ENCODE data around the gene DCTN4. TPM values are rescaled to one million over a fixed set of nuclear protein-coding genes. Genes with fewer than 3 reads are reported as not detected.

The DCTN4 gene
- total and polyA plus RNA-seq, 7 donors = 17.5 to 56.0 (median 51.0) TPM

DNA sequence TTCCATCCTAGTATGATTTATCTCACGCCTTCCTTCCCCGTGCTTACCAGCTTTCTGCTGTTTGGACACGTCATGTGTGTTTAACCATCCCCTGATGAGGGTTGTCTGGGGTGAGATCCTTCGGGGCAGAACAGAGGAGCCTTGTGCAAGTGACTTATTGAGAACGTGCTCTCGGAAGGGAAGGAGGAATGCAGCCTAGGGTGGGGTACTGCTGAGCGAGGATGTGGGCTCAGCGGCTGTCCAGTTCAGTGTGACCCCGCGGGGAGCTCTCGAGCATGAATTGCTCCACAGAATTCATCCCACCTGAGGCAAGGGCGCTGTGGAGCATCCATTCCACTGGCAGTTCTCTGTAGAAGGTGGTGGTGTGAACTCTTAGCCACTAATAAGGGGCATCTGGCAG, 93.8 kb downstream of the DCTN4 start:
- intact Hi-C loops (cut with DNase I) = no loop called here
- peaks cover 0 to 4% (median 0%) of the 10 kb centered on the region in 3 donors for H3K27me3 ChIP-seq
- no peak overlapping the region for H3K4me3 ChIP-seq
- WGBS, 2 donors = 39 to 66% methylated on average over 12 of the region's 12 CpGs
- no peak for DNase-seq
- H3K4me1 ChIP-seq = no peaks in the 10 kb centered on the region
- no peak overlapping the region for H3K27ac ChIP-seq
- H3K36me3 ChIP-seq = no peaks in the 10 kb centered on the region
- TF ChIP-seq POLR2AphosphoS5 (IDR thresholded peaks at IDR 0.05) = no peak
- TF ChIP-seq, protein P1, sequence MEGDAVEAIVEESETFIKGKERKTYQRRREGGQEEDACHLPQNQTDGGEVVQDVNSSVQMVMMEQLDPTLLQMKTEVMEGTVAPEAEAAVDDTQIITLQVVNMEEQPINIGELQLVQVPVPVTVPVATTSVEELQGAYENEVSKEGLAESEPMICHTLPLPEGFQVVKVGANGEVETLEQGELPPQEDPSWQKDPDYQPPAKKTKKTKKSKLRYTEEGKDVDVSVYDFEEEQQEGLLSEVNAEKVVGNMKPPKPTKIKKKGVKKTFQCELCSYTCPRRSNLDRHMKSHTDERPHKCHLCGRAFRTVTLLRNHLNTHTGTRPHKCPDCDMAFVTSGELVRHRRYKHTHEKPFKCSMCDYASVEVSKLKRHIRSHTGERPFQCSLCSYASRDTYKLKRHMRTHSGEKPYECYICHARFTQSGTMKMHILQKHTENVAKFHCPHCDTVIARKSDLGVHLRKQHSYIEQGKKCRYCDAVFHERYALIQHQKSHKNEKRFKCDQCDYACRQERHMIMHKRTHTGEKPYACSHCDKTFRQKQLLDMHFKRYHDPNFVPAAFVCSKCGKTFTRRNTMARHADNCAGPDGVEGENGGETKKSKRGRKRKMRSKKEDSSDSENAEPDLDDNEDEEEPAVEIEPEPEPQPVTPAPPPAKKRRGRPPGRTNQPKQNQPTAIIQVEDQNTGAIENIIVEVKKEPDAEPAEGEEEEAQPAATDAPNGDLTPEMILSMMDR (IDR thresholded peaks at IDR 0.05) = no peak
- no peak for TF ChIP-seq POLR2A (IDR thresholded peaks at IDR 0.05)
- TF ChIP-seq EP300 (IDR thresholded peaks at IDR 0.05) = no peak
- H3K9me3 ChIP-seq = no peaks in the 10 kb centered on the region

DNA sequence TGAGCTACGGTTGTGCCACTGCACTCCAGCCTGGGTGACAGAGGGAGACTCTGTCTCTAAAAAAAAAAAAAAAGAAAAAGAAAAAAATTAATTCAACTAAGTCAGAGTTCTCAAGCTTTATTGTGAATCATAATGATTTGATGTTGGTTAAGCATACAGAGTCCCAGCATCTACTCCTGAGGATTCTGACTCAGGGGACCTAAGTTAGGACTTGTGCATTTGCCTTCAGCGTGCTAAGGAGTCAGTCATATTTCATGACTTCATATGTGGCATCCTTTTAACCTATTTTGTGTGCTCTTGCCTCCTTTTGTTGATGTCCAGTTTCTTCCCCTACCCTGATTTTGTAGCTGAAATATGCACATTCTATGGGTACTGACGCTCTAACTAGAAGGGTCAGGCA, 94.9 kb downstream of the DCTN4 start:
- Histone ChIP-seq H3K4me3 (no peak overlapping the region), H3K4me1 (no peaks in the 10 kb centered on the region), H3K27me3 (no peaks in the 10 kb centered on the region), H3K9me3 (no peaks in the 10 kb centered on the region), H3K27ac (no peak overlapping the region), H3K36me3 (no peaks in the 10 kb centered on the region)
- WGBS, 2 donors = 88 to 94% methylated on average over 3 of the region's 3 CpGs
- intact Hi-C loops (cut with DNase I) = no loop called here
- no peak for DNase-seq
- TF ChIP-seq EP300 (IDR thresholded peaks at IDR 0.05) (no peak), POLR2AphosphoS5 (IDR thresholded peaks at IDR 0.05) (no peak), POLR2A (IDR thresholded peaks at IDR 0.05) (no peak)
- TF ChIP-seq, protein P1 (IDR thresholded peaks at IDR 0.05) = no peak

DNA sequence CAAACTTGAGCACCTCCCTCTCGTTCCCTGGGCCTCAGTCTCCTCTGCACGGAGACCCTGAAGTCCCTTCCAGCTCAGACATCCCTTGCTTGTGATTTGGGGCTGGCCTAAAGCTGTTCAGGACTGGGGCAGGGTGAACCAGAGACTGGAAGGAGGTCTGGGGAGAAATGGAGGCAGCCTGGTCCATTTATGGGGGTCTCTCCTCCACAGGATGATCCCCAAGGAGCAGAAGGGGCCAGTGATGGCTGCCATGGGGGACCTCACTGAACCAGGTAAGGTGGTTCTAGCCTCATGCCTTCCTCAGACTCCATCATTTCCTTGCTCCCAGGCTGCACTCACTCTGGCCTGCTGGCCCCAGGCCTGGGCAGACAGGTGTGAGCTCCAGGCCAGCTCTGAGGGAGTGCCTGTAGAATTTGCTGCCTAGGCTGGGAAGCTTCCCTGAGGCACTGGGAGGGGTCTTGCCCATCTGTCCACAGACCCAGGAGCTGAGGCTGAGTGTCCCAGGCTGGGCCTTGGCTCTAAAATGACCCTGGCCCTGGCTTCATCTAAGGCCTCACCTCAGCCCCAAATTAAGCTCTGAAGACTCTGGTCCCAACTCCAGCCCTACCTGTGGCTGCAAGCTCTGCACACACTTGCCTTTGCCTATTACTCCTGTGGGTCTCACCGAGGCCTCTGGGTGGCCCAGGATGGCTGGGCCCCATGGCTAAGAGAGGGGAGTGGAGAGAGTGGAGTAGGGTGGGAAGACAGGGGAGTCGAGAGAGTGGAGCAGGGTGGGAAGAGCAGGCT, 95.9 kb downstream of the DCTN4 start:
- no peaks in the 10 kb centered on the region for H3K9me3 ChIP-seq
- DNase-seq = no peak
- 85 to 88% methylated on average over 4 of the region's 4 CpGs for WGBS, 2 donors
- H3K4me3 ChIP-seq = no peak overlapping the region
- H3K27me3 ChIP-seq = no peaks in the 10 kb centered on the region
- no peak for TF ChIP-seq POLR2A (IDR thresholded peaks at IDR 0.05)
- no peak for TF ChIP-seq EP300 (IDR thresholded peaks at IDR 0.05)
- TF ChIP-seq, protein P1 (IDR thresholded peaks at IDR 0.05) = no peak
- TF ChIP-seq POLR2AphosphoS5 (IDR thresholded peaks at IDR 0.05) = no peak
- peaks cover 0 to 2% (median under 1%) of the 10 kb centered on the region in 4 donors for H3K4me1 ChIP-seq
- no peaks in the 10 kb centered on the region for H3K36me3 ChIP-seq
- intact Hi-C loops (cut with DNase I) = no loop called here
- H3K27ac ChIP-seq = no peak overlapping the region

DNA sequence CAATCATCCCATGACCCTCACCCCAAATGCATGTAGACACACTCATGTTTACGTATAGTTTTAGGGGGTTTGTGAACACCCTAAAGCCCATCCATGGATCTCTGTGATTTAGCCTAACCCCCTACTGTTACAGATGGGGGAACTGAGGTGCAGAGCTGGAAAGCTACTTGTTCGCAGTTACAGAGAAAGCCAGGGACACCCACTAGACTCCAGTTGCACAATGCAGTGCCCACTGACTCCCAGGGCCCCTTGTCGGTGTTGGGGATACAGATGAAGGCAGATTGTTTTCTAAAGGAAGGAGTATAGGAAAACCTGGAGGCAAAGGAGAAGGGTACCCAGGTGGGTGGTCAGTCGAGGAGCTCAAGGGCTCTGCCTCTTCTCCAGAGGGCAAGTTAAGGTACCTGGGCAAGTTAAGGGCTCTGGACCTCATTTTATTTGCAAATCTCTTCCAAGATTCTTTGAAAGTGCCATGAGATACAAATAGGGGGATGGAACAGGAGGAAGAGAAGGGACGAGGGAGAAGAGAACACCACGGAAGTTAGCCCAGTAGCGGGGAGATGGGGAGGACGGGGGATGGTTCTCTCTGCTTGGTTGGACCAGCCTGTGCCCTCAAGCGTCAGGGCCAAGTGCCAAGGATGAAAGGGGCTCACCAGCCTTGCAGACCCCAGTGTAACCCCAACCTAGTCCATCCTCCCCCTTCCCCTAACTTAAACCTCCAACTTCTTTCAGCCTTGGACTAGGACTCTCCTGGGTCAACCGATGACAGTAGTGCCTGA, 96.8 kb downstream of the DCTN4 start:
- H3K27ac ChIP-seq = no peak overlapping the region
- no peaks in the 10 kb centered on the region for H3K36me3 ChIP-seq
- H3K27me3 ChIP-seq = no peaks in the 10 kb centered on the region
- H3K4me1 ChIP-seq = peaks cover 0 to 11% (median 10%) of the 10 kb centered on the region in 4 donors
- TF ChIP-seq EP300 (IDR thresholded peaks at IDR 0.05) = no peak
- no peak for TF ChIP-seq POLR2A (IDR thresholded peaks at IDR 0.05)
- no peak for TF ChIP-seq POLR2AphosphoS5 (IDR thresholded peaks at IDR 0.05)
- TF ChIP-seq, protein P1 (IDR thresholded peaks at IDR 0.05) = no peak
- 86 to 87% methylated on average over 10 of the region's 10 CpGs for WGBS, 2 donors
- intact Hi-C loops (cut with DNase I) = no loop called here
- H3K4me3 ChIP-seq = no peak overlapping the region
- no peaks in the 10 kb centered on the region for H3K9me3 ChIP-seq
- DNase-seq = no peak
